ENCODE measurements around the gene IFT27.

The IFT27 gene

GRCh38 chr22:36819112-36819511, 43.2 kb upstream of the IFT27 start:
- no CpG with 5 or more reads among the region's 9 CpGs for WGBS, 2 donors (ENCODE audit: extremely low coverage in 2 of 2, insufficient read length in 2 of 2, insufficient replicate concordance in 1 of 2)

GRCh38 chr22:36818010-36818642, 42.2 kb upstream of the IFT27 start:
- WGBS, 2 donors (ENCODE audit: extremely low coverage in 2 of 2, insufficient read length in 2 of 2, insufficient replicate concordance in 1 of 2) = no CpG with 5 or more reads among the region's 6 CpGs
- Histone ChIP-seq H2AFZ (ENCODE audit: low read length) (no peak overlapping the region), H3K18ac (ENCODE audit: low read length) (peak overlapping the region; percentile 16), H2AK5ac (ENCODE audit: low read depth, low read length) (no peak overlapping the region), H4K91ac (ENCODE audit: low read depth, low read length, poor library complexity) (no peak overlapping the region), H3K4me2 (ENCODE audit: insufficient read depth, low read length, poor library complexity, severe bottlenecking) (no peak overlapping the region), H3K4me3 (ENCODE audit: low read length in 2 of 2) (no peak overlapping the region), H3K14ac (ENCODE audit: low read length) (no peak overlapping the region), H2BK15ac (ENCODE audit: low read length) (no peak overlapping the region), H3K9me3 (replicated peaks in 1 of 2; ENCODE audit: control insufficient read depth in 2 of 2, insufficient read depth in 1 of 2, low read depth in 1 of 2, low read length in 2 of 2) (no peaks in the 10 kb centered on the region), H3K4me1 (ENCODE audit: control insufficient read depth in 2 of 2, insufficient read depth in 1 of 2, low read depth in 1 of 2, low read length in 2 of 2) (peaks cover 19 to 36% of the 10 kb centered on the region in 2 donors), H4K8ac (ENCODE audit: low read depth, low read length) (no peak overlapping the region), H3K27ac (replicated peaks; ENCODE audit: low read length) (no peak overlapping the region), H3K79me1 (ENCODE audit: low read depth, low read length) (no peaks in the 10 kb centered on the region), H3K23ac (ENCODE audit: low read depth, low read length, poor library complexity) (no peak overlapping the region), H2BK120ac (ENCODE audit: low read depth, low read length) (no peak overlapping the region), H2BK5ac (ENCODE audit: low read length) (no peak overlapping the region), H3K27me3 (ENCODE audit: control insufficient read depth in 3 of 3, insufficient read depth in 3 of 3, low read depth in 1 of 3, low read length in 3 of 3) (peaks cover 6 to 43% (median 11%) of the 10 kb centered on the region in 3 experiments), H3K36me3 (replicated peaks in 1 of 2; ENCODE audit: control insufficient read depth in 2 of 2, insufficient read depth in 2 of 2, low read length in 2 of 2) (peaks cover 0 to 18% of the 10 kb centered on the region in 2 donors), H3K4ac (ENCODE audit: low read length) (no peak overlapping the region), H2BK12ac (ENCODE audit: low read length) (no peak overlapping the region), H3K9ac (ENCODE audit: low read depth, low read length, poor library complexity) (no peak overlapping the region)
- DNase-seq (ENCODE audit: low spot score) = no peak

More at GRCh38 chr22:36819112-36819511, 43.2 kb upstream of the IFT27 start:
- no peak overlapping the region for H3K23ac ChIP-seq (ENCODE audit: low read depth, low read length, poor library complexity)
- H2AFZ ChIP-seq (ENCODE audit: low read length) = no peak overlapping the region
- H3K4me2 ChIP-seq (ENCODE audit: insufficient read depth, low read length, poor library complexity, severe bottlenecking) = no peak overlapping the region
- H2BK120ac ChIP-seq (ENCODE audit: low read depth, low read length) = no peak overlapping the region
- H3K79me1 ChIP-seq (ENCODE audit: low read depth, low read length) = no peaks in the 10 kb centered on the region
- no peak overlapping the region for H2BK12ac ChIP-seq (ENCODE audit: low read length)
- peaks cover 20 to 36% of the 10 kb centered on the region in 2 donors for H3K4me1 ChIP-seq (ENCODE audit: control insufficient read depth in 2 of 2, insufficient read depth in 1 of 2, low read depth in 1 of 2, low read length in 2 of 2)
- H3K9ac ChIP-seq (ENCODE audit: low read depth, low read length, poor library complexity) = no peak overlapping the region
- H4K8ac ChIP-seq (ENCODE audit: low read depth, low read length) = no peak overlapping the region
- H2BK15ac ChIP-seq (ENCODE audit: low read length) = peak overlapping the region; percentile 7
- H2BK5ac ChIP-seq (ENCODE audit: low read length) = peak overlapping the region; percentile 27
- peak overlapping the region; percentile 5 for H3K18ac ChIP-seq (ENCODE audit: low read length)
- no peak for DNase-seq (ENCODE audit: low spot score)
- no peak overlapping the region for H3K4me3 ChIP-seq (ENCODE audit: low read length in 2 of 2)
- no peaks in the 10 kb centered on the region for H3K9me3 ChIP-seq (replicated peaks in 1 of 2; ENCODE audit: control insufficient read depth in 2 of 2, insufficient read depth in 1 of 2, low read depth in 1 of 2, low read length in 2 of 2)
- peak overlapping the region; percentile 66 for H2AK5ac ChIP-seq (ENCODE audit: low read depth, low read length)
- no peak overlapping the region for H4K91ac ChIP-seq (ENCODE audit: low read depth, low read length, poor library complexity)
- H3K27ac ChIP-seq (replicated peaks; ENCODE audit: low read length) = no peak overlapping the region
- H3K36me3 ChIP-seq (replicated peaks in 1 of 2; ENCODE audit: control insufficient read depth in 2 of 2, insufficient read depth in 2 of 2, low read length in 2 of 2) = peaks cover 0 to 8% of the 10 kb centered on the region in 2 donors
- no peak overlapping the region for H3K14ac ChIP-seq (ENCODE audit: low read length)
- H3K4ac ChIP-seq (ENCODE audit: low read length) = no peak overlapping the region
- H3K27me3 ChIP-seq (ENCODE audit: control insufficient read depth in 3 of 3, insufficient read depth in 3 of 3, low read depth in 1 of 3, low read length in 3 of 3) = peaks cover 6 to 41% (median 11%) of the 10 kb centered on the region in 3 experiments

- no peak overlapping the region for H3K27ac ChIP-seq (replicated peaks; ENCODE audit: low read length)
- H2BK120ac ChIP-seq (ENCODE audit: low read depth, low read length) = peak overlapping the region; percentile 32
- no peaks in the 10 kb centered on the region for H3K9me3 ChIP-seq (replicated peaks in 1 of 2; ENCODE audit: control insufficient read depth in 2 of 2, insufficient read depth in 1 of 2, low read depth in 1 of 2, low read length in 2 of 2)
- H3K4me3 ChIP-seq (ENCODE audit: low read length in 2 of 2) = peak overlapping the region; percentile 61 to 71
- no peak overlapping the region for H2BK5ac ChIP-seq (ENCODE audit: low read length)
- peaks cover 0 to 24% of the 10 kb centered on the region in 2 donors for H3K36me3 ChIP-seq (replicated peaks in 1 of 2; ENCODE audit: control insufficient read depth in 2 of 2, insufficient read depth in 2 of 2, low read length in 2 of 2)
- H3K79me1 ChIP-seq (ENCODE audit: low read depth, low read length) = no peaks in the 10 kb centered on the region
- peak overlapping the region; percentile 79 for H3K4me2 ChIP-seq (ENCODE audit: insufficient read depth, low read length, poor library complexity, severe bottlenecking)
- H4K91ac ChIP-seq (ENCODE audit: low read depth, low read length, poor library complexity) = no peak overlapping the region
- H2BK12ac ChIP-seq (ENCODE audit: low read length) = no peak overlapping the region
- peaks cover 6 to 43% (median 11%) of the 10 kb centered on the region in 3 experiments for H3K27me3 ChIP-seq (ENCODE audit: control insufficient read depth in 3 of 3, insufficient read depth in 3 of 3, low read depth in 1 of 3, low read length in 3 of 3)
- peak overlapping the region; percentile 70 for H3K9ac ChIP-seq (ENCODE audit: low read depth, low read length, poor library complexity)
- H2BK15ac ChIP-seq (ENCODE audit: low read length) = peak overlapping the region; percentile 34
- H2AFZ ChIP-seq (ENCODE audit: low read length) = peak overlapping the region; percentile 94
- H3K14ac ChIP-seq (ENCODE audit: low read length) = no peak overlapping the region
- peak overlapping the region; percentile 92 for H3K18ac ChIP-seq (ENCODE audit: low read length)
- DNase-seq (ENCODE audit: low spot score) = no peak
- no CpG with 5 or more reads among the region's 5 CpGs for WGBS, 2 donors (ENCODE audit: extremely low coverage in 2 of 2, insufficient read length in 2 of 2, insufficient replicate concordance in 1 of 2)
- H4K8ac ChIP-seq (ENCODE audit: low read depth, low read length) = no peak overlapping the region
- peaks cover 14 to 30% of the 10 kb centered on the region in 2 donors for H3K4me1 ChIP-seq (ENCODE audit: control insufficient read depth in 2 of 2, insufficient read depth in 1 of 2, low read depth in 1 of 2, low read length in 2 of 2)
- H3K23ac ChIP-seq (ENCODE audit: low read depth, low read length, poor library complexity) = peak overlapping the region; percentile 13
- no peak overlapping the region for H3K4ac ChIP-seq (ENCODE audit: low read length)
- H2AK5ac ChIP-seq (ENCODE audit: low read depth, low read length) = peak overlapping the region; percentile 82
These were observed 41.6 kb upstream of the IFT27 start for GRCh38 chr22:36817525-36817848.

- Histone ChIP-seq H3K4me1 (ENCODE audit: control insufficient read depth in 2 of 2, insufficient read depth in 1 of 2, low read depth in 1 of 2, low read length in 2 of 2) (peaks cover 11 to 28% of the 10 kb centered on the region in 2 donors), H3K79me1 (ENCODE audit: low read depth, low read length) (no peaks in the 10 kb centered on the region), H4K8ac (ENCODE audit: low read depth, low read length) (no peak within 1 kb of the TSS), H3K4me2 (ENCODE audit: insufficient read depth, low read length, poor library complexity, severe bottlenecking) (peak within 1 kb of the TSS; percentile 79), H3K14ac (ENCODE audit: low read length) (peak within 1 kb of the TSS; percentile 78), H3K4ac (ENCODE audit: low read length) (no peak within 1 kb of the TSS), H2BK12ac (ENCODE audit: low read length) (peak within 1 kb of the TSS; percentile 58), H2AFZ (ENCODE audit: low read length) (peak within 1 kb of the TSS; percentile 94), H3K9ac (ENCODE audit: low read depth, low read length, poor library complexity) (peak within 1 kb of the TSS; percentile 70), H3K9me3 (replicated peaks in 1 of 2; ENCODE audit: control insufficient read depth in 2 of 2, insufficient read depth in 1 of 2, low read depth in 1 of 2, low read length in 2 of 2) (no peaks in the 10 kb centered on the region), H3K18ac (ENCODE audit: low read length) (peak within 1 kb of the TSS; percentile 92), H2AK5ac (ENCODE audit: low read depth, low read length) (peak within 1 kb of the TSS; percentile 82), H3K36me3 (replicated peaks in 1 of 2; ENCODE audit: control insufficient read depth in 2 of 2, insufficient read depth in 2 of 2, low read length in 2 of 2) (peaks cover 0 to 30% of the 10 kb centered on the region in 2 donors), H2BK5ac (ENCODE audit: low read length) (peak within 1 kb of the TSS; percentile 30), H4K91ac (ENCODE audit: low read depth, low read length, poor library complexity) (no peak within 1 kb of the TSS), H3K27ac (replicated peaks; ENCODE audit: low read length) (no peak within 1 kb of the TSS), H3K23ac (ENCODE audit: low read depth, low read length, poor library complexity) (peak within 1 kb of the TSS; percentile 40), H3K27me3 (ENCODE audit: control insufficient read depth in 3 of 3, insufficient read depth in 3 of 3, low read depth in 1 of 3, low read length in 3 of 3) (peaks cover 6 to 43% (median 11%) of the 10 kb centered on the region in 3 experiments), H2BK15ac (ENCODE audit: low read length) (peak within 1 kb of the TSS; percentile 86), H3K4me3 (ENCODE audit: low read length in 2 of 2) (peak within 1 kb of the TSS; percentile 61 to 71), H2BK120ac (ENCODE audit: low read depth, low read length) (peak within 1 kb of the TSS; percentile 32)
- no peak for DNase-seq (ENCODE audit: low spot score)
- no CpG with 5 or more reads among the region's 75 CpGs for WGBS, 2 donors (ENCODE audit: extremely low coverage in 2 of 2, insufficient read length in 2 of 2, insufficient replicate concordance in 1 of 2)
These were observed 41.0 kb upstream of the IFT27 start, which contains the start of gene PVALB for GRCh38 chr22:36816636-36817524. Gene PVALB, minus strand, starts transcription at chr22:36817035. Its CDS starts 30 bp downstream, at chr22:36817005.
